Mesenteric fat pad (tissue), 1 donor: ENCODE data around the gene MAP2. TPM values are rescaled to one million over a fixed set of nuclear protein-coding genes. Genes with fewer than 3 reads are reported as not detected.
A peak's percentile ranks its signal among the peaks of the same experiment; 100 is the strongest.

Experiments used
- DNase-seq: peaks from one replicate; pipeline ENCODE4 v3.0.0-alpha.2; 2020; ENCODE audit warnings: low spot score
- total RNA-seq: library from RNA; stranded (reverse); fragmentation: NEBNext Ultra II Directional; extraction: Animal tissue kit (Norgen Biotek cat#: 25700); gene quantifications from one replicate; pipeline ENCODE4 v1.2.1, GENCODE V29; 2021
- donor health status: DM: yes; HTN: yes; CAD: no.

Gene MAP2
- total RNA-seq, 1 donor from 2014 or later: 3.4 TPM

DNA sequence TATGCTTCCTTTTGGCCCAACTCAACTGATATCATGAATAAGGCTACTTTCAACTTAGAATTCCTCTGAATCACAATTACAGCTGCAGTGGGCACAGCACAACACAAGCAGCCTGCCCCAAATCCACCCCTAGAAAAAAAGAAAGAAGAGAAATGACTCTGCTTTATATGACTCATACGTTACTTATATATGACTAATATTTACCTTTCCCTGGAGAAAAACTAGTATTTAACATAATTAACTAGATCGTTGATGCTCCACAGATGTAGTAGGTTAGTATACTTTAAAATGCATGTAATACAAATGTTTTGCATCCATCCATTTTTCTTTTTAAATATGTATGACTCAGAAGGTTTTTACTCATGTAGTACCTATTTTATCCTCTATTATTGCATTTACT lies 214.5 kb downstream of the MAP2 start:
- DNase-seq: no peak

GRCh38 chr2:209640358-209640757 lies 216.5 kb downstream of the MAP2 start:
- DNase-seq: no peak

DNA sequence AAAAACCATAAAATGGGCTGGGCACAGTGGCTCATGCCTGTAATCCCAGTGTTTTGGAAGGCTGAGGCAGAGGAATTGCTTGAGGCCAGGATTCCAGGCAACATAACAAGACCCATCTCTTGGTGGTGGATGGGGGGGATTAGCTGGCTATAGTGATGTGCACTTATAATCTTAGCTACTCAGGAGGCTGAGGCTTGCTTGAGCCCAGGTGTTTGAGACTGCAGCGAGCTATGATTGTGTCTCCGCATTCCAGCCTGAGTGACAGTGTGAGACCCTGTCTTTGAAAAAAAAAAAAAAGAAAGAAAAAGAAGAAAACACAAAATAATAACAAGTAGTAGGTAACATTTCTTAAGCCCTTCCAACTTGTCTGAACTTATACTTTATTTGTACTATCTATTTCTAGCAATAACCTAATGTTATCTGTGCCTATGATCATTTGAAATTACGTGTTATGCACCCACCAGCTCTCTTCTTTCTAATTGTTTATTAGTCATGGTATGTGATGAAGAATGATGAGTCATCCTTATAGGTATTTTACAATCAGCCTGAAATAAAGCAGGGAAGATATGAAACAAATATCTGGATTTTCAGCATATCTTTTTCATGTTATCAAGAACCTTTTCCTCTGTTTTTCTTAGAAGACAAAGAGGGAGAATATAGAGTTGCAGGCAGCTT lies 218.4 kb downstream of the MAP2 start:
- DNase-seq: no peak

DNA sequence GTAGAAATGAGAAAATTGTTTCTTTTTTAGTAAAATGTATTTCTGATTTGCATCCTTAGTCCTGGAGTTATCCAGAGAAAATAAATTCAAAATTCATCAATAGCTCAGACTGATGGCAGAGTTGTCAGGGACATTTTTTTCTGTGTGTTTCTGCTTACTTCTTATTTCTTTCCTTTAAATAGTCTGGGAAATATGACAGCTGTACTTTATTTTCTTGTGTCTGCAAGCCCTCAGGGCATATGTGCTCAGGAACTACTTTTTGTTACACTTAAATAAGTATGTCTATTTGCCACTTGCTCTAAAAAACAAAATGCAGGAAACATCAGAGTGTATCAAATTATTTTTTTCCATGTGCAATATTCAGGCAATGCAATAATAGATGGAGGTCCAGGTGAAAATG lies 221.0 kb downstream of the MAP2 start:
- DNase-seq: no peak

DNA sequence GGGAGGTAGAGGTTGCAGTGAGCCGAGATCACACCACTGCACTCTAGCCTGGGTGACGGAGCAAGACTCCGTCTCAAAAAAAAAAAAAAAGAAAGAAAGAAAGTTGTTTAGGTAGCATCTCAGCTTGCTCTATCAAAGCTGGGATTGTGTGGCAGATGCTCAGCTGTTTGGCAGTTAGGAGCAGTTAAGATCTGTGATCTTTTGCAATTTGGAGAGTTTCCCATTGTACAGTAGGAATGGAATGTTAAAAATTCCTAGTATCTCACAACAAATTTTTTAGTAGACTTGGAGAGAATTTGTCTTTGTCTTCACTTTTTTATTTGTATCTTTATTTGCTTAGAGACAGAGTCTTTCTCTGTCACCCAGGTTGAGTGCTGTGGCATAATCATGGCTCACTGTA lies 224.9 kb downstream of the MAP2 start:
- no peak for DNase-seq

DNA sequence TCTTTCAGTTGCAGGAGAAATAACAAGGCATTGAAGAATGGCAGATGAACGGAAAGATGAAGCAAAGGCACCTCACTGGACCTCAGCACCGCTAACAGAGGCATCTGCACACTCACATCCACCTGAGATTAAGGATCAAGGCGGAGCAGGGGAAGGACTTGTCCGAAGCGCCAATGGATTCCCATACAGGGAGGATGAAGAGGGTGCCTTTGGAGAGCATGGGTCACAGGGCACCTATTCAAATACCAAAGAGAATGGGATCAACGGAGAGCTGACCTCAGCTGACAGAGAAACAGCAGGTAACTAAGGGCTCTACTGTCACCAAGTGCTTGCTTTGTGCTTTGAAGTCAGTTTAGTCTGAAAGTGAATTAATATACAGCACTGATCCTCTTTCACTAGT lies 229.3 kb downstream of the MAP2 start:
- DNase-seq: no peak

- no peak for DNase-seq
Observed at GRCh38 chr2:209661286-209661894, 237.5 kb downstream of the MAP2 start.

GRCh38 chr2:209662021-209662420 lies 238.2 kb downstream of the MAP2 start:
- no peak for DNase-seq

DNA sequence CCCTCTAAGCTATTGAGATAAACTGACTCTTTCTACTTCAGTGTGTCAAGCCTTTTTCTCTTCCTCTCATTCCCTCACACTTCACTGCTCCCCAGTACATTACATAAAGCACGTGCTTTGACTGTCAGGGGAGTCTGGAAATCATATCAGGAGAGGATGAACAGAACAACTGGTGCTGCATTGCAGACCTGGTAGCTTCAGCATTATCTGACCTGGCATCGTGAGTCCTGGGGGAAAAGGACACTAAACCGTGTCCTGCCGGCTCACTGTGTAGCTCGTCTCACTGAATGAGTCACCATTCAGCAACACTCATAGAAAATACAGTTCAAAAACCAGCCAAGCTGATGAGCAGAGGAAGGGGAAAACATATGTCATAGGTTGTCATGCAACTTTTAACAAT lies 239.3 kb downstream of the MAP2 start:
- no peak for DNase-seq

DNA sequence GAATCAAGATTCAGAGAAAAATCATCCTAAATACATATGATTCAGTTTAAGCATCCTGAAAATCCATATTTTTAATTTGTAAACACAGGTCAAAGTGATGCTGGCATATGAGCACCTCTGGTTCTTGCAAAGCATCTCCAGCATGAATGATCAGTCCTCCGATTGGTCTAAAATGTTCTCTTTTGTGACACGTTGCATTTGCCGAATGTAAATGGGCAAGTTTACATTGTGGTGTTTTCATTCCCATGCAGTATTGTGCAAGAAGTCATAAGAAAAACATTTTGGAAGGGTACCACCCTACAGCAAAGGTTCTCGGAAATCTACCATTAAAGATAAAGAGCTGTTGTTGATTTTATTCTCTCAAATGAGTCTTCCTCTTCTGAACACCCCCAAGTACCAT lies 239.8 kb downstream of the MAP2 start:
- no peak for DNase-seq

DNA sequence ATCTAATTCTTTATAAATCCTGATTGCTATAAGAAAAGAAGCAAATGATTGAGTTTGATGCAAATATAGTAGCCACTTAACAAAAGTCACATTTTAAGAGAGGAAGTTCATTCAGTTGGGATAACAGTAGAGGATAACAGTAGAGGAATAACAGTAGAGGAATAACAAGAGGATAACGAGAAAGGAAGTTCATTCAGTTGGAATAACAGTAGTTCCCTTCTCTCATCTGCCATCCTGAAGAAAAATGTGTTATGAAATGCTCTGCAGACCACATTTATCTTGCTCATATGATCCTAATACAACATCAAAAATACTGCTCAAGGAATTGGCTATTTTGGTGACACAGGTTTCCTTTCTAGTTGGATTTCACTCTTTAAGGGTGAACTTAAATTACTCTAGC lies 242.4 kb downstream of the MAP2 start:
- DNase-seq: no peak

DNA sequence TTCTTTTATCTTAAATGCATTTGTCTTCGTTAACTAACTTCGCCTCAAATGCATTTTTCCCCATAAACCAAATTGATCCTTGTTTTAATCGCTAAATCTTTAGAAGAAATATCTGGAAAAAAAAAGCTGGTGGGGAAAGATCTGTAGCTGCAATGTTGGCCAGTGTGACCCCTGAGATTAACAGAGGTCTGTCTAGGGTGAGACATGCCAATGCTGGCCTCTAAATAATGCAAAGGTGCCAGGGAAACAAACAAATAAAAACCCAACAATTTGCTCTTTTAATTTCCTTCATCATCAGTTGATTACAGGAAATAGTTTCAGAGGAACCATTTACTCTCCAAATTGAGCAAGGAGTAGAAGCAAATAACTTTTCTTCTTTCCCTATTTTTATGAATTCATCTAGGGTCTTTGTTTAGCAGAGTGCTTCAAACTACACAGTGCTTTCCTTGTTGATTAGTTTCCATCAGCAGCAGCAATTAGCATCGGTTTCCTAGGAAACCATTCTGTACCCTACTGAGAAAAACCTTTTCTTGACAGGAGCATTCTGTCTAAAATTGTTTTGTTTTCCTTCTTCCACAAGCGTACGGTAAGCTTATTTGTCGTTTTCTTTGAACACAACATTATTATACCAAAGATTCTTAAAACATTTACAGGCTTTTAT lies 247.3 kb downstream of the MAP2 start:
- no peak for DNase-seq

- DNase-seq: no peak
Observed at GRCh38 chr2:209673811-209674210, 250.0 kb downstream of the MAP2 start.

DNA sequence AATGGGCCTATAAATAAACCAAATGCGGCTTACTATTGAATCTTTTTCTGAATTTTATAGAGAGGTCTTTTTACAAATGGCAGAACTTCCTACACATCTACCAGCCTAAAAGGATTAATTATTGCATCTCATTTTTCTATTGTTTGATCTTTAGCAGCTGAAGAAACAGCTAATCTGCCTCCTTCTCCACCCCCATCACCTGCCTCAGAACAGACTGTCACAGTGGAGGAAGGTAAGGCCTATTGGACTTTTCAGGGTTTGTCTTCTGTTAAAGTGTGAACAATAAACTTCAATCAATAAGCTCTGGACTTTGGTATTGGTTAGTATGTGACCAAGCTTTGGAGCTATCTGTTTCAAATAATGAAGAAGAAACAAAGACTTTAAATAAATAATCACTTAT lies 256.7 kb downstream of the MAP2 start:
- no peak for DNase-seq

GRCh38 chr2:209681201-209681735 lies 257.4 kb downstream of the MAP2 start:
- DNase-seq: no peak

DNA sequence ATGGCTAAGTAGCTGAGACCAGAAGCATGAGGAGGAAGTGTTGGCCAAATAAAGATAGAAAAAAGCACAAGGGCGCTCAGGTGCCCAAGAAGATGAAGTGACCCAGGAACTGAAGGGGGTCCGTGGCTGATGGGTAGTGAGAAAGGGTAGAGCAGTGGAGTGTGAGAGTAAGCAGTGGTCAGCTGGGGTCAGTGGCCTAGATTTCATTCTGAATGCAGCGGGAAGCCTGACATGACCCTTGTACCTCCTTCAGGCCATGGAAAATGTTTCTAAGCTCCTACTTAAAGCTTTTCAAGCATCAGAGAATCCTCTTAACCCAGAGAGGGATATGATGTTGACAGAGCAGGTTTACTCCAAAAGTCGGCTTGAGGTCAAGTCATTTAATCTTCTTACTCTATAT lies 258.8 kb downstream of the MAP2 start:
- no peak for DNase-seq

DNA sequence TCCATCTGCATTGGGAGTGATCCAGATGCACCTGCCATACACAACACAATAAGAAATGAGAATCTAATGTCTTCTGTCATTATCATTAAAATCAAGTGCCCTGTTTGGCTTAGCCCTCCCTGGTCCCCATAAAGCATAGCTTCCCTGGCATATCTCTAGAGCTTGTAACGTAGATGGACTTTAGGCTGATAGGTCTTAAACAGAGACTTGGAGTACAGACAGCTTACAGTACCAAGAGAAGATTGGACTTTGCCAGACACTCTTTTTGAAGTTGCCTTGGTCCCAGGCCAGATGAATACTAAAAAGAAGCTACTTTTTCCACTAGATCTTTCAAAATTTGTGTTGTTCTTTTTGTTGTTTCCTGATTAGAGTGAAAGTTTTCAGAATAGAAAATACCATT lies 261.5 kb downstream of the MAP2 start:
- no peak for DNase-seq

DNA sequence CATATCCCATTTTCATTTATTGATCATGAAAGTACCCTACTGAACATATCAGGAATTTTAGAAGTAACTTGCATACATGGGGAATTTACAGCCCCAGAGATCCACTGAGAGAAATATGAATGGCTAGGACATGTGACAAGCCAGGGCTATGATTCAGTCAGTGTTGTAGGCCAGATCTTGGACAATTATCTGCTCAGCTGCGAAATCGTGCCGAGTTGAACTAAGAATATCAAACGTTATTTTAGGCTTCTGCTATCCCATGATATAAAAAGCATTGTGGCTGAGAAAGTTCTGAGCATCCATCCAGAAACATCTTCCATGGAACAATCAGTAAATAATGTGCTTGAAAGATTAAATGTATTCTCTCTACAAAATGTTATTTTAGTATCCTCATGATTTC lies 262.1 kb downstream of the MAP2 start:
- DNase-seq: no peak

DNA sequence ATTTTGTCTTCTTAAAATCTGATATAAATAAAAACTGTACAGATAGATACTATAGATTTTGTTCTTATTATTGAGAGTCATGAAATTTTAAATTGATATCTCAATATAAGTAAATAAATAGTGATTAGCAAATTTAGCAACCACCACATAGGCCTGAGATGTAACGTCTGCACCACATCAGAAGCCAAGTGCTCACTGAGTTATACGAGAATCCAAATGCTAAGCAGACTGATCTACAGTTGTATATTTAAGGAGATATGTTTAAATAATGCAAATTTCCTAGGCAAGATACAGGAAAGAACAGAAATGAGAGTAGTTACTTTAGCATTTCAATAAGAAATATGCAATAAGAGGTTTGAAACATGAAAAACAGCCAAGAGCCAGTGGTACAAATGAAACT lies 262.6 kb downstream of the MAP2 start:
- no peak for DNase-seq

DNA sequence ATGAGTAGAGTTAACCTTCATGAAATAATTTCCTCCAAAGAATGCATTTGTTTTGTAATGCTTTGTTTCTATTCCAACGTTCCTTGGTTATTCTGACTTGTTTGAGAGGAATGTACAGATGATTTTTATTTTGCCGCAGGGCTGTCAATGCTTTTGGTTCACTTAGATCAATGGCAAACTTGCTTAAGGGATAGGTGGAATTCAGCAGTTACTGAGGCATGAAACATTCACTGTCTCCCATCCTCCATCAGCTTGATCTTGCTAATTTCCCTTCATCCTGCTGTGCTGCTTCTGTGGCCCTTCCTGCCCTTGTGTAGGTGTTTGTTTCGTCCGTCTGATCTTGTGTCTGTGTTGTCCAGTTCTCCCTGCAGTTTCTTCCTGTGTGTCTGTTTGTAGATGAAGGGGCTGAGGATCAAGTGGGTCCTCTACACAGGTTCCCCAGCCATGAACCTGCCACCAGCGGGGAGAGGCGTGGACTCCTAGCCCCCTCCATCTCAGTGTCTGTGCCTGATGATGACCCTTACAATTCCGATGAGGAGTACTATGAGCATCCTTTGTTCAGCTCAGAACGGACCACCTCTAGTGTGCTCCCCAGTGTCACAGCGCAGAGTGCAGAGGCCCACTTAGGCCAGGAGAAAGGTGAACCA lies 263.6 kb downstream of the MAP2 start:
- peak; percentile 79 for DNase-seq

DNA sequence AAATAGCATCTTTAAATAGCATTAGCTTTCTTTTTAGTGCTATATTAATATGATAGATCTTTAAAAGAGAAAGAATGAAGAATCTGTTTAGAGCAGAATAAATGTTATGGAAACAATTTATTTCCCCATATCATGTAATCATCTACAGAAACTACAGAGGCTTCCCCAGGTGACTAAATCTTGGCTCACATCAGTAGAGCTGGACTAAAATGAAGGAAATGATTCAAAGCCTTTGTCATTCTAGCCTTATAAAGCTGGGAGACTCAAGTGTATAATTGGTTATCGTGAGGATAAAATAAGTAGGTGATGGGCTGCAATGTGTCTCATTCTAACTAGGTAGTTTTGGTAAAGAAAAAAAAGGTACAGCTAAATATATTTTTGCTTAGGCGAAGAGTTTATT lies 264.5 kb downstream of the MAP2 start:
- no peak for DNase-seq
